Ectodermal cell (in vitro differentiated cells): ENCODE results near the gene ADGRE3.

Experiments used
- H3K27ac ChIP-seq: 2 replicates; pipeline ENCODE4 v1.7.0; 2013; ENCODE audit warnings: mild to moderate bottlenecking, low read depth, low read length; ENCODE audit not compliant: insufficient read depth, poor library complexity, severe bottlenecking
- H3K27me3 ChIP-seq: 2 replicates; pipeline ENCODE4 v1.7.0; 2013; ENCODE audit warnings: mild to moderate bottlenecking, low read length; ENCODE audit not compliant: insufficient read depth, control insufficient read depth, poor library complexity, severe bottlenecking
- H3K36me3 ChIP-seq: one replicate; pipeline ENCODE4 v1.7.0; 2013; ENCODE audit warnings: low read length; ENCODE audit not compliant: control insufficient read depth, insufficient read depth
- H3K4me1 ChIP-seq: one replicate; pipeline ENCODE4 v1.7.0; 2013; ENCODE audit warnings: low read length; ENCODE audit not compliant: control insufficient read depth, insufficient read depth
- H3K4me3 ChIP-seq: 2 replicates; pipeline ENCODE4 v1.7.0; 2013; ENCODE audit warnings: low read depth, low read length, control low read depth; ENCODE audit not compliant: insufficient read depth
- H3K9me3 ChIP-seq: 2 replicates; pipeline ENCODE4 v1.7.0; 2013; ENCODE audit warnings: mild to moderate bottlenecking, low read length, moderate library complexity; ENCODE audit not compliant: control insufficient read depth
- WGBS, 2 experiments: methylation state at CpG; one replicate each; pipeline ENCODE4 v1.1.7; 2013; ENCODE audit warnings: missing lambda C conversion rate in 2 of 2; 5-methylcytosine and 5-hydroxymethylcytosine counted together

The ADGRE3 gene

GRCh38 chr19:14694641-14695266, 20.1 kb upstream of the ADGRE3 start:
- Histone ChIP-seq H3K27me3 (no peaks in the 10 kb centered on the region), H3K9me3 (no peaks in the 10 kb centered on the region), H3K4me3 (no peak overlapping the region), H3K36me3 (peaks cover 16% of the 10 kb centered on the region), H3K27ac (no peak overlapping the region), H3K4me1 (no peaks in the 10 kb centered on the region)
- WGBS, 2 experiments, result 94 to 97% methylated on average over 13 of the region's 13 CpGs

- no peaks in the 10 kb centered on the region for H3K27me3 ChIP-seq
- peak within 1 kb of the TSS; percentile 88 for H3K4me3 ChIP-seq
- H3K36me3 ChIP-seq, result no peaks in the 10 kb centered on the region
- WGBS, 2 experiments, result 0 to 1% methylated on average over 65 to 66 of the region's 66 CpGs
- no peaks in the 10 kb centered on the region for H3K4me1 ChIP-seq
- H3K9me3 ChIP-seq, result no peaks in the 10 kb centered on the region
- H3K27ac ChIP-seq, result peak within 1 kb of the TSS; percentile 76
These were observed 15.2 kb upstream of the ADGRE3 start, which contains the start of gene ZNF333 for GRCh38 chr19:14689598-14690503. Gene ZNF333 (plus strand): TSS chr19:14690048. CDS start chr19:14693492, 3,444 bp downstream.

DNA sequence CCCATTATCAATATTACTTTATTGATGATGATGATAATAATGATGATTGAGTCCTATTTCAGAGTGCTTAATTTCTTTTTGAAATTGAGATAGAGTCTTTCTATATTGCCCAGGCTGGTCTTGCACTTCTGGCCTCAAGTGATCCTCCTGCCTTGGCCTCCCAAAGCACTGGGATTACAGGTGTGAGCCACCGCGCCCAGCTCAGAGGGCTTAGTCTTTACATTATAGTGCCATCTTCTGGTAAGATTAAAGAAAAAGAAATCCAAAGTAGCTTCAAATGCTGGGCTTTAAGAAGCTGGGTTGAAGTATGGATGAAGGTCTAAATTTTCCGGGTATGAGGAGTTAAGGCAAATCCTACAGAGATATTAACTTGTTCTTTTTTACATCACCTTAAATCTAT, 11.8 kb upstream of the ADGRE3 start:
- H3K36me3 ChIP-seq, result no peaks in the 10 kb centered on the region
- no peak overlapping the region for H3K4me3 ChIP-seq
- no peaks in the 10 kb centered on the region for H3K27me3 ChIP-seq
- H3K4me1 ChIP-seq, result no peaks in the 10 kb centered on the region
- H3K9me3 ChIP-seq, result no peaks in the 10 kb centered on the region
- no peak overlapping the region for H3K27ac ChIP-seq
- WGBS, 2 experiments, result 15 to 25% methylated on average over 2 of the region's 3 CpGs

DNA sequence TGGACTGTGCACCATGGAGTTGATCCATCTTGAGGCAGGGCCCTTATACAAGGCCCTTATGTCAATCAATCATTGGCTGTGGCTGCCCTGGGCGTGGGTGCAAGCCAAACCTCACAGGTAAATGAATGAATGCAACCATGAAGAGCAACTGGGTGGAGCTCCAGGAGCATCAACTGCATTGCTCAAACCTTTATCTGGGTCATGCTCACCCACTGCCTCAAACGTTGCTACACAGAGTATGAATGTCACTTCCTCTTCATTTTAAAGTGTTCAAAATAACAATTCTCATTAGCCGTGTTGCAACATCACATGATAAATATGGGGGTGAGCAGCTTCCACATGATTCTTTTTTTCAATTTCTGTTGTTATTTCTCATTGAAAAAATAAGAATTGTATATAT, 8.8 kb upstream of the ADGRE3 start:
- WGBS, 2 experiments, result 53 to 56% methylated on average over 3 of the region's 3 CpGs
- H3K27ac ChIP-seq, result no peak overlapping the region
- H3K36me3 ChIP-seq, result no peaks in the 10 kb centered on the region
- no peaks in the 10 kb centered on the region for H3K27me3 ChIP-seq
- no peaks in the 10 kb centered on the region for H3K4me1 ChIP-seq
- H3K9me3 ChIP-seq, result no peaks in the 10 kb centered on the region
- H3K4me3 ChIP-seq, result no peak overlapping the region

DNA sequence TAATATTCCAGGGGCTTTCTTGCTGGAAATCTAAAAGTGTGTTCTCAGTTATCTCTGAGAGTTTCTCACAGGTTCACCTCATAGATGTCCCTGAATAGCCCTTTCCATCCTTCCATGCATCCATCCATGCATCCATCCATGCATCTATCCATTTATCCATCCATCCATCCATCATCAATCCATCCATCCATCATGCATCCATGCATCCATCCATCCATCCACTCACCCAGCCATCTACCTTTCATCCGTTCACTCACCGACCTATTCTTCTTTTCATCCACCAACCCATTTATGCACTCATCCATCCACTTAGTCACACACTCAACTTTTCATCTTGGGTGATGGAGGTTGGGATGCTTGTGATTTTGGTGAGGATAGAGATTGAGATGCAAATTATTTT, 7.4 kb upstream of the ADGRE3 start:
- Histone ChIP-seq H3K4me3 (no peak overlapping the region), H3K27ac (no peak overlapping the region), H3K4me1 (no peaks in the 10 kb centered on the region), H3K9me3 (peaks cover 2% of the 10 kb centered on the region), H3K27me3 (no peaks in the 10 kb centered on the region), H3K36me3 (no peaks in the 10 kb centered on the region)
- 81 to 97% methylated on average over 2 of the region's 2 CpGs for WGBS, 2 experiments

- Histone ChIP-seq H3K4me1 (no peaks in the 10 kb centered on the region), H3K9me3 (peaks cover 2% of the 10 kb centered on the region), H3K4me3 (no peak overlapping the region), H3K27me3 (no peaks in the 10 kb centered on the region), H3K27ac (no peak overlapping the region), H3K36me3 (no peaks in the 10 kb centered on the region)
- 78 to 85% methylated on average over 9 of the region's 9 CpGs for WGBS, 2 experiments
These were observed 3.6 kb upstream of the ADGRE3 start for GRCh38 chr19:14678199-14678598.

DNA sequence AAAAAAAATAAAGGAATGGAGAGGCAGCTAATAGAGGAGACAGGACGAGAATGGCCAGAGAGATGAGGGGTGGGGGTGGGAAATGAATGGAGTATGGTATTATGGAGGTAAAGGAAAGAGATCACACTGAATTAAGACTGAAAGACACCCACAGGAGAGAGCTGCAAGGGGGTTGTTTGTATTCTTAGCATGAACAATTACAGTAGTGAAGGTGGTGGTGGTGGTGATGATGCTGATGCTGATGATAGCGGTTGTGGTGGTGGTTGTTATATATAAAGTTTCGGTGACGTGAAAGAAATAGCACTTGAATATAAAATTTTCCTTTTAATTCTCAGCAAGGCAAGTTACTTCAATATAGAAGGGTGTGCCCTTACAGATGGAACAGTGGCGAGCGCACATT, 2.8 kb upstream of the ADGRE3 start:
- no peaks in the 10 kb centered on the region for H3K36me3 ChIP-seq
- no peaks in the 10 kb centered on the region for H3K4me1 ChIP-seq
- no peak overlapping the region for H3K27ac ChIP-seq
- peaks cover 2% of the 10 kb centered on the region for H3K9me3 ChIP-seq
- H3K27me3 ChIP-seq, result no peaks in the 10 kb centered on the region
- 81 to 84% methylated on average over 6 of the region's 6 CpGs for WGBS, 2 experiments
- H3K4me3 ChIP-seq, result no peak overlapping the region

DNA sequence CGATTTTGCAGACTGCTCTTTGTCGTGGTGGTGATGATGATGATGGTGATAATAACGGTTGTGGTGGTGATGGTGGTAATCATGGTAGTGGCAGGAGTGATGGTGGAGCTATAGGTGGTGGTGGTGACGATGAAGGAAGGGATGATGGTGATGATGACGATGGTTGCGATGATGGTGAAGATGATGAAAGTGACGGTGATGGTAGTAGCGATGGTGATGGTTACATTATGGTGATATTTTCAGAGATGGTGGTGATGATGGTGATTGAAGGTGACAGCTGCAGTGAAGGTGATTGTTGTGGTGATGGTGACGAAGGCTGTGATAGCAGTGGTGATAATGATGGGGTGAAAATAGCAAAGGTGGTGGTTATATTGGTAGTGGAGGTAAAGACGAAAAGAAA, 2.1 kb upstream of the ADGRE3 start:
- WGBS, 2 experiments, result 78 to 79% methylated on average over 10 of the region's 10 CpGs

GRCh38 chr19:14673088-14673487, 1.6 kb downstream of the ADGRE3 start:
- WGBS, 2 experiments, result 83 to 89% methylated on average over 1 of the region's 1 CpG
- Histone ChIP-seq H3K9me3 (peaks cover 4% of the 10 kb centered on the region), H3K27me3 (no peaks in the 10 kb centered on the region), H3K4me1 (no peaks in the 10 kb centered on the region), H3K27ac (no peak overlapping the region), H3K36me3 (no peaks in the 10 kb centered on the region), H3K4me3 (no peak overlapping the region)

More for the DNA sequence above, 2.1 kb upstream of the ADGRE3 start:
- peaks cover 2% of the 10 kb centered on the region for H3K9me3 ChIP-seq
- H3K27ac ChIP-seq, result no peak overlapping the region
- H3K36me3 ChIP-seq, result no peaks in the 10 kb centered on the region
- H3K27me3 ChIP-seq, result no peaks in the 10 kb centered on the region
- no peaks in the 10 kb centered on the region for H3K4me1 ChIP-seq
- H3K4me3 ChIP-seq, result no peak overlapping the region

GRCh38 chr19:14672188-14672872, 2.3 kb downstream of the ADGRE3 start:
- Histone ChIP-seq H3K27me3 (no peaks in the 10 kb centered on the region), H3K4me3 (no peak overlapping the region), H3K4me1 (no peaks in the 10 kb centered on the region), H3K36me3 (no peaks in the 10 kb centered on the region), H3K9me3 (peaks cover 2% of the 10 kb centered on the region), H3K27ac (no peak overlapping the region)
- WGBS, 2 experiments, result 72 to 76% methylated on average over 3 of the region's 3 CpGs
